GM12892 (cell line): Measurements from ENCODE around the gene QRICH1.

Source experiments
- POLR2A ChIP-seq: IDR thresholded peaks from 2 replicates; pipeline ENCODE4 v1.6.1; 2011; ENCODE audit warnings: low read depth, low read length, control low read depth
- POLR2AphosphoS5 ChIP-seq: IDR thresholded peaks from 2 replicates; pipeline ENCODE4 v1.6.1; 2011; ENCODE audit warnings: low read depth, low read length, control low read depth
- TAF1 ChIP-seq: IDR thresholded peaks from 2 replicates; pipeline ENCODE4 v1.6.1; 2011; ENCODE audit warnings: low read depth, mild to moderate bottlenecking, control low read depth, low read length, borderline replicate concordance

- TF ChIP-seq POLR2A: no peak
- no peak for TF ChIP-seq POLR2AphosphoS5
- TF ChIP-seq TAF1: no peak
Observed at GRCh38 chr3:49004352-49005302, 89.2 kb downstream of the QRICH1 start.
